ENCODE measurements around the gene ZNRF1. TPM values are rescaled to one million over a fixed set of nuclear protein-coding genes. Genes with fewer than 3 reads are reported as not detected.

ZNRF1 gene
- total RNA-seq, 3 donors from 2014 or later = 12.8 to 27.5 (median 24.4) TPM

DNA sequence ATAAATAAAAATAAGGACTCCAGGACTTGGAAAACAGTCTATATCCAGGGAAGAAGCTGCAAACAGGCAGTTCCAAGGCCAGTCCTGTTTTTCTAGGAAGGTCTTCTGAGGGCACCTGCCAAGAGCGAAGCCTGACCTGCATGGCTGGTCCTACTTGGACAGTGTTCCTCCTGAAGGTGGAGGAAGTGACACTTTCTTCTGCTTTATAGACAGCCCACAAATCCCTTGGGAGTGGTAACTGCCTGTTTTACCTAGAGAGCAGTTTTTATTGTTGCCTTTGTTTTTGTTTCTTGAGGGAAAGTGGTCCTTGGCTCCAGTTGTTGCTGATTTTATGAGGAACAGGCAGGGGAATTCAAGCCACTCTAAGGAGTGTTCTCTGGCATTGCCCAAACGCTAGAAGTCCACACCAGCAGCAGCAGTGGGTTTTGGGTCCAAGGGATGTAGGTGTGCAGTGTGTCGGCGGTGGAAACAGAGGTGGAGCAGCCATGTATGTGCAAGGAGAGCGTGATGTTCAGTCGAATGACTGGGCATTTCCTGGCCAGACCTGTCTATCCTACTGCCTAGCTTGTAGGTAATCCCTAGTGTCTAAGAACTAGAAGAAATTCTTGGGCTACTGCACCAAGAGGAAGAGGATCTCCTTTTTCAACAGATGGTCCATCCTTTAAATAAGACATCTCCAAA, 82.5 kb downstream of the ZNRF1 start:
- Histone ChIP-seq H3K36me3 (no peaks in the 10 kb centered on the region), H3K4me3 (no peak overlapping the region), H3K9me3 (no peaks in the 10 kb centered on the region), H3K27me3 (no peaks in the 10 kb centered on the region), H3K27ac (peak overlapping the region in 1 of 2 donors; percentile 6), H3K4me1 (no peaks in the 10 kb centered on the region)
- no peak for DNase-seq (ENCODE audit: low spot score in 2 of 2)
- TF ChIP-seq POLR2AphosphoS5 (IDR thresholded peaks at IDR 0.05) (no peak), POLR2A (IDR thresholded peaks at IDR 0.05) (no peak)
- TF ChIP-seq, protein P1, sequence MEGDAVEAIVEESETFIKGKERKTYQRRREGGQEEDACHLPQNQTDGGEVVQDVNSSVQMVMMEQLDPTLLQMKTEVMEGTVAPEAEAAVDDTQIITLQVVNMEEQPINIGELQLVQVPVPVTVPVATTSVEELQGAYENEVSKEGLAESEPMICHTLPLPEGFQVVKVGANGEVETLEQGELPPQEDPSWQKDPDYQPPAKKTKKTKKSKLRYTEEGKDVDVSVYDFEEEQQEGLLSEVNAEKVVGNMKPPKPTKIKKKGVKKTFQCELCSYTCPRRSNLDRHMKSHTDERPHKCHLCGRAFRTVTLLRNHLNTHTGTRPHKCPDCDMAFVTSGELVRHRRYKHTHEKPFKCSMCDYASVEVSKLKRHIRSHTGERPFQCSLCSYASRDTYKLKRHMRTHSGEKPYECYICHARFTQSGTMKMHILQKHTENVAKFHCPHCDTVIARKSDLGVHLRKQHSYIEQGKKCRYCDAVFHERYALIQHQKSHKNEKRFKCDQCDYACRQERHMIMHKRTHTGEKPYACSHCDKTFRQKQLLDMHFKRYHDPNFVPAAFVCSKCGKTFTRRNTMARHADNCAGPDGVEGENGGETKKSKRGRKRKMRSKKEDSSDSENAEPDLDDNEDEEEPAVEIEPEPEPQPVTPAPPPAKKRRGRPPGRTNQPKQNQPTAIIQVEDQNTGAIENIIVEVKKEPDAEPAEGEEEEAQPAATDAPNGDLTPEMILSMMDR (IDR thresholded peaks at IDR 0.05) = no peak
- intact Hi-C loops (cut with DNase I; ENCODE audit: low total_unique reads) = no loop called here

GRCh38 chr16:75083813-75084212, 85.0 kb downstream of the ZNRF1 start:
- Histone ChIP-seq H3K4me1 (peaks cover 0 to 9% of the 10 kb centered on the region in 2 donors), H3K27me3 (no peaks in the 10 kb centered on the region), H3K4me3 (no peak overlapping the region), H3K9me3 (no peaks in the 10 kb centered on the region), H3K27ac (no peak overlapping the region), H3K36me3 (no peaks in the 10 kb centered on the region)
- no peak for TF ChIP-seq POLR2AphosphoS5 (IDR thresholded peaks at IDR 0.05)
- no peak for TF ChIP-seq POLR2A (IDR thresholded peaks at IDR 0.05)
- TF ChIP-seq, protein P1 (IDR thresholded peaks at IDR 0.05) = no peak
- no peak for DNase-seq (ENCODE audit: low spot score in 2 of 2)
- intact Hi-C loops (cut with DNase I; ENCODE audit: low total_unique reads) = no loop called here

DNA sequence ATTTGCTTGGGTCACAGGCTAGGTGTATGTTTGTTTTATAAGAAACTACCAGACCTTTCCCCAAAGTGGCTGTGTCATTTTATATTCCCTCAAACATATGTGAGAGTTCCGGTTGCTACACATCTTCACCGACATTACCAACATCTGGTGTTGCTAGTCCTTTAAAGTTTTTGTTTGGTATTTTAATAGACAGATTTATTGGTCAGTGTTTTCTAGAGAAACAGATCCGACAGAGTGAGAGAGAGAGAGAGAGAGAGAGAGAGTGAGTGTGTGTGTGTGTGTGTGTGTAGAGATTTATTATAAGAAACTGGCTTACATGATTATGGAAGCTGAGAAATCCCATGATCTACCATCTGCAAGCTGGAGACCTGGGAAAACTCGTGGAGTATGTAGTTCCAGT, 86.7 kb downstream of the ZNRF1 start:
- intact Hi-C loops (cut with DNase I; ENCODE audit: low total_unique reads) = no loop called here
- Histone ChIP-seq H3K4me1 (peaks cover 0 to 9% of the 10 kb centered on the region in 2 donors), H3K4me3 (no peak overlapping the region), H3K27me3 (no peaks in the 10 kb centered on the region), H3K9me3 (no peaks in the 10 kb centered on the region), H3K36me3 (no peaks in the 10 kb centered on the region), H3K27ac (no peak overlapping the region)
- no peak for DNase-seq (ENCODE audit: low spot score in 2 of 2)
- no peak for TF ChIP-seq POLR2A (IDR thresholded peaks at IDR 0.05)
- TF ChIP-seq, protein P1 (IDR thresholded peaks at IDR 0.05) = no peak
- no peak for TF ChIP-seq POLR2AphosphoS5 (IDR thresholded peaks at IDR 0.05)

- H3K27me3 ChIP-seq = no peaks in the 10 kb centered on the region
- DNase-seq (ENCODE audit: low spot score in 2 of 2) = no peak
- intact Hi-C loops (cut with DNase I; ENCODE audit: low total_unique reads) = no loop called here
- TF ChIP-seq, protein P1 (IDR thresholded peaks at IDR 0.05) = no peak
- no peak for TF ChIP-seq POLR2AphosphoS5 (IDR thresholded peaks at IDR 0.05)
- no peak for TF ChIP-seq POLR2A (IDR thresholded peaks at IDR 0.05)
- H3K4me1 ChIP-seq = peaks cover 0 to 9% of the 10 kb centered on the region in 2 donors
- H3K4me3 ChIP-seq = no peak overlapping the region
- H3K27ac ChIP-seq = peak overlapping the region in 1 of 2 donors; percentile 83
- no peaks in the 10 kb centered on the region for H3K9me3 ChIP-seq
- no peaks in the 10 kb centered on the region for H3K36me3 ChIP-seq
Observed at GRCh38 chr16:75086281-75086680, 87.5 kb downstream of the ZNRF1 start.

GRCh38 chr16:75086688-75087374, 88.0 kb downstream of the ZNRF1 start:
- TF ChIP-seq POLR2A (IDR thresholded peaks at IDR 0.05) (no peak), POLR2AphosphoS5 (IDR thresholded peaks at IDR 0.05) (no peak)
- TF ChIP-seq, protein P1 (IDR thresholded peaks at IDR 0.05) = no peak
- H3K9me3 ChIP-seq = no peaks in the 10 kb centered on the region
- no peak overlapping the region for H3K4me3 ChIP-seq
- H3K36me3 ChIP-seq = no peaks in the 10 kb centered on the region
- peaks cover 0 to 9% of the 10 kb centered on the region in 2 donors for H3K4me1 ChIP-seq
- DNase-seq (ENCODE audit: low spot score in 2 of 2) = no peak
- H3K27ac ChIP-seq = peak overlapping the region; percentile 70 to 83
- intact Hi-C loops (cut with DNase I; ENCODE audit: low total_unique reads) = no loop called here
- no peaks in the 10 kb centered on the region for H3K27me3 ChIP-seq

Data from breast epithelium (tissue), 4 donors.